H9 (cell line): ENCODE measurements around the gene SEMA3E. TPM values are rescaled to one million over a fixed set of nuclear protein-coding genes. Genes with fewer than 3 reads are reported as not detected.

Source experiments
- DNase-seq: peaks from one replicate; pipeline ENCODE4 v3.0.0-alpha.2; 2017
- H2AFZ ChIP-seq: one replicate; pipeline ENCODE4 v1.6.1; 2013; ENCODE audit warnings: mild to moderate bottlenecking, low read length, control low read depth, moderate library complexity
- H2AK5ac ChIP-seq: 2 replicates; pipeline ENCODE4 v1.6.1; 2013; ENCODE audit warnings: low read length, control low read depth, mixed read lengths; ENCODE audit not compliant: insufficient read length
- H2BK120ac ChIP-seq: one replicate; pipeline ENCODE4 v1.6.1; 2013; ENCODE audit warnings: low read depth, mild to moderate bottlenecking, low read length, control low read depth, inconsistent platforms; ENCODE audit not compliant: poor library complexity, severe bottlenecking
- H2BK12ac ChIP-seq: 2 replicates; pipeline ENCODE4 v1.6.1; 2013; ENCODE audit warnings: low read length, control low read depth, mixed read lengths, low read depth; ENCODE audit not compliant: insufficient read length
- H2BK15ac ChIP-seq: 2 replicates; pipeline ENCODE4 v1.6.1; 2013; ENCODE audit warnings: low read depth, low read length, control low read depth
- H2BK20ac ChIP-seq: one replicate; pipeline ENCODE4 v1.6.1; 2013; ENCODE audit warnings: low read depth, mild to moderate bottlenecking, low read length, control low read depth, inconsistent platforms; ENCODE audit not compliant: poor library complexity, severe bottlenecking
- H2BK5ac ChIP-seq: 2 replicates; pipeline ENCODE4 v1.6.1; 2013; ENCODE audit warnings: low read length, control low read depth, mixed read lengths; ENCODE audit not compliant: insufficient read length
- H3K14ac ChIP-seq: 2 replicates; pipeline ENCODE4 v1.6.1; 2013; ENCODE audit warnings: low read length, control low read depth; ENCODE audit not compliant: insufficient read depth
- H3K18ac ChIP-seq: 2 replicates; pipeline ENCODE4 v1.6.1; 2013; ENCODE audit warnings: low read depth, mild to moderate bottlenecking, mixed read lengths, low read length, control low read depth; ENCODE audit not compliant: insufficient read length
- H3K23ac ChIP-seq: 2 replicates; pipeline ENCODE4 v1.6.1; 2013; ENCODE audit warnings: low read length, control low read depth, mixed read lengths, low read depth; ENCODE audit not compliant: insufficient read length
- H3K23me2 ChIP-seq: 2 replicates; pipeline ENCODE4 v1.6.1; 2013; ENCODE audit warnings: low read depth, mild to moderate bottlenecking, mixed read lengths, low read length, control low read depth; ENCODE audit not compliant: insufficient read length, poor library complexity, severe bottlenecking
- H3K27ac ChIP-seq: 2 replicates; pipeline ENCODE4 v1.5.1; 2013; ENCODE audit warnings: low read length, control low read depth, mixed read lengths, low read depth; ENCODE audit not compliant: insufficient read length
- H3K27me3 ChIP-seq: 2 replicates; pipeline ENCODE4 v1.6.1; 2013; ENCODE audit warnings: low read length, control low read depth, inconsistent platforms; ENCODE audit not compliant: insufficient read depth
- H3K4ac ChIP-seq: 2 replicates; pipeline ENCODE4 v1.6.1; 2013; ENCODE audit warnings: low read depth, mild to moderate bottlenecking, control low read depth, inconsistent platforms, low read length, moderate library complexity
- H3K4me1 ChIP-seq: 2 replicates; pipeline ENCODE4 v1.6.1; 2013; ENCODE audit warnings: low read length, control low read depth, inconsistent platforms; ENCODE audit not compliant: insufficient read depth
- H3K4me2 ChIP-seq: 2 replicates; pipeline ENCODE4 v1.6.1; 2013; ENCODE audit warnings: low read length, control low read depth, mixed read lengths; ENCODE audit not compliant: insufficient read length, insufficient read depth
- H3K56ac ChIP-seq: 2 replicates; pipeline ENCODE4 v1.6.1; 2013; ENCODE audit warnings: low read depth, mild to moderate bottlenecking, mixed read lengths, low read length, control low read depth; ENCODE audit not compliant: insufficient read length
- H3K79me1 ChIP-seq: 2 replicates; pipeline ENCODE4 v1.6.1; 2013; ENCODE audit warnings: low read depth, mild to moderate bottlenecking, moderate library complexity, low read length, control low read depth, inconsistent platforms; ENCODE audit not compliant: insufficient read depth, poor library complexity, severe bottlenecking
- H3K79me2 ChIP-seq: 2 replicates; pipeline ENCODE4 v1.6.1; 2013; ENCODE audit warnings: low read length, control low read depth, inconsistent platforms; ENCODE audit not compliant: insufficient read depth
- H3K9ac ChIP-seq: 2 replicates; pipeline ENCODE4 v1.6.1; 2013; ENCODE audit warnings: low read length, control low read depth, mixed read lengths; ENCODE audit not compliant: insufficient read length; ENCODE audit errors: extremely low read depth
- H3K9me3 ChIP-seq: one replicate; pipeline ENCODE4 v1.6.1; 2013; ENCODE audit warnings: low read depth, low read length, inconsistent platforms; ENCODE audit not compliant: control insufficient read depth
- H3T11ph ChIP-seq: one replicate; pipeline ENCODE4 v1.6.1; 2013; ENCODE audit warnings: mild to moderate bottlenecking, low read length, control low read depth, inconsistent platforms
- H4K20me1 ChIP-seq: one replicate; pipeline ENCODE4 v1.6.1; 2013; ENCODE audit not compliant: control insufficient read depth, insufficient read length, insufficient read depth
- H4K5ac ChIP-seq: 2 replicates; pipeline ENCODE4 v1.6.1; 2013; ENCODE audit warnings: low read depth, mild to moderate bottlenecking, mixed read lengths, low read length, control low read depth; ENCODE audit not compliant: insufficient read length
- H4K8ac ChIP-seq: replicated peaks from 2 replicates; pipeline ENCODE4 v1.6.1; 2013; ENCODE audit warnings: low read length, control low read depth, mixed read lengths, low read depth; ENCODE audit not compliant: insufficient read length
- H4K91ac ChIP-seq: 2 replicates; pipeline ENCODE4 v1.6.1; 2013; ENCODE audit warnings: low read depth, mild to moderate bottlenecking, moderate library complexity, mixed read lengths, low read length, control low read depth; ENCODE audit not compliant: insufficient read length
- H3K27ac Mint-ChIP-seq, 3 experiments: 2 replicates in 2 of 3; 3 replicates in 1 of 3; pipeline ENCODE4 v1.8.0; 2020 to 2021; ENCODE audit warnings: mixed read lengths in 3 of 3, mild to moderate bottlenecking in 1 of 3, moderate library complexity in 1 of 3
- H3K27me3 Mint-ChIP-seq: 2 replicates; pipeline ENCODE4 v1.8.0; 2021; ENCODE audit warnings: low read depth, mild to moderate bottlenecking, moderate library complexity, mixed read lengths
- H3K36me3 Mint-ChIP-seq, 3 experiments: 2 replicates in 2 of 3; 3 replicates in 1 of 3; pipeline ENCODE4 v1.8.0; 2020 to 2021; ENCODE audit warnings: low read depth in 3 of 3, mixed read lengths in 3 of 3; ENCODE audit not compliant: insufficient read depth in 1 of 3
- H3K4me1 Mint-ChIP-seq, 2 experiments: 2 replicates each; pipeline ENCODE4 v1.8.0; 2020; ENCODE audit warnings: mixed read lengths in 2 of 2
- H3K4me3 Mint-ChIP-seq, 2 experiments: 2 replicates in 1 of 2; 3 replicates in 1 of 2; pipeline ENCODE4 v1.8.0; 2020 to 2021; ENCODE audit warnings: mild to moderate bottlenecking in 2 of 2, mixed read lengths in 2 of 2, moderate library complexity in 1 of 2
- H3K9me3 Mint-ChIP-seq, 2 experiments: 2 replicates in 1 of 2; 3 replicates in 1 of 2; pipeline ENCODE4 v1.8.0; 2020; ENCODE audit warnings: mild to moderate bottlenecking in 2 of 2, mixed read lengths in 2 of 2, moderate library complexity in 1 of 2
- CTCF ChIP-seq: fragments of 200-600 bp; sonication (generic); conservative IDR thresholded peaks from 3 replicates; pipeline ENCODE4 v1.8.0; 2021; ENCODE audit warnings: antibody characterized with exemption, mild to moderate bottlenecking
- WGBS: extraction: QIAGEN DNeasy Blood & Tissue Kit; methylation state at CpG from one replicate; pipeline ENCODE4 v1.1.7; 2013; ENCODE audit warnings: missing lambda C conversion rate, low lambda C conversion rate, mixed read lengths; ENCODE audit not compliant: insufficient read length; ENCODE audit errors: extremely low coverage; 5-methylcytosine and 5-hydroxymethylcytosine counted together
- total RNA-seq: library from RNA; stranded (reverse); gene quantifications from 2 replicates; pipeline ENCODE4 v1.2.1, GENCODE V29; 2021

Gene SEMA3E
- total RNA-seq, 1 experiment from 2014 or later: 0.39 TPM

- Histone ChIP-seq H3K79me1 (no peaks in the 10 kb centered on the region), H2AFZ (no peak overlapping the region), H2BK20ac (no peak overlapping the region), H4K5ac (no peak overlapping the region), H2BK12ac (no peak overlapping the region), H3K18ac (no peak overlapping the region), H3K4me2 (peak overlapping the region; percentile 22), H3T11ph (no peak overlapping the region), H2BK120ac (no peak overlapping the region), H3K4ac (no peak overlapping the region), H3K27me3 (no peaks in the 10 kb centered on the region), H3K9ac (no peak overlapping the region), H3K14ac (no peak overlapping the region), H3K23me2 (no peaks in the 10 kb centered on the region), H3K27ac (no peak overlapping the region), H4K91ac (no peak overlapping the region), H4K8ac (no peak overlapping the region), H3K9me3 (no peaks in the 10 kb centered on the region), H2AK5ac (no peak overlapping the region), H3K79me2 (peaks cover 10% of the 10 kb centered on the region; the same call in 1 of the 2 replicates), H3K23ac (no peak overlapping the region), H2BK5ac (no peak overlapping the region), H2BK15ac (no peak overlapping the region), H3K56ac (no peak overlapping the region), H3K4me1 (peaks cover 10% of the 10 kb centered on the region; the same call in 1 of the 2 replicates), H4K20me1 (no peaks in the 10 kb centered on the region)
- Mint-ChIP-seq H3K4me1 (peaks cover 41 to 42% of the 10 kb centered on the region in 2 experiments), H3K9me3 (peaks cover 10 to 14% of the 10 kb centered on the region in 2 experiments), H3K4me3 (peak overlapping the region in 1 of 2 experiments; percentile 27; a peak in 3 of 5 replicates), H3K27me3 (no peaks in the 10 kb centered on the region; the same call in 1 of the 2 replicates), H3K36me3 (peaks cover 26% of the 10 kb centered on the region in 3 experiments), H3K27ac (peak overlapping the region; percentile 6 to 75 (median 41))
- WGBS: no CpG with 5 or more reads among the region's 5 CpGs
- no peak for TF ChIP-seq CTCF
- no peak for DNase-seq
Measured at GRCh38 chr7:83457022-83457892, 191.7 kb downstream of the SEMA3E start.
